ENCODE results near the gene OXCT2.
"Not testable (repeated sequence)": the region's sequence is repeated elsewhere in the genome, so short reads cannot be mapped to it uniquely, and the experiment has no call there.

Gene OXCT2

DNA sequence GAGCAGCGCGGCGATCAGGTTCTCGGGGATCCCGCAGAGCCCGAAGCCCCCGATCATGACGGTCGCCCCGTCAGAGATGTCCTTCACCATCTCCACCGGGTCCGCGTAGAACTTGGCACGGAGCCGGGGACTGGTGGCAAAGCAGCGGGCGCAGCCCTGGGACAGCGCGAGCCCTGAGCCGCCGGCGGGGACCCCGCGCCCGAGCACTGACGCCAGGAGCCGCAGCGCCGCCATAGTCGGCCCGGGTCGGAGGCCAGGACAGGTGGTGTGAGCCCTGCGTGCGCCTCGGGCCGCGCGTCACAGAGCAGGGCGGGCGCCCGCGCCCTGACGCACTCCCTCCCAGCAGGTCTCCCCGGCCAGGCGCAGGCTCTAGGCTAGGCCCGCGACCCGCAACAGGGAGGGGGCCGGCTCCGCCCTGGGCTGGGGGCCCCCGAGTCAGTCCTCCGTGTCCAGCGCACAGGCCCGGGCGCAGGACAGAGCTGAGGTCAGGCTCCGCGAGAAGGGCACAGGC, at the start of gene OXCT2:
Gene OXCT2, minus strand, starts transcription at position 327 of the 511 bp plus-strand sequence. Its CDS starts 93 bp downstream, at position 234.
- DNase-seq = not testable (repeated sequence)

DNA sequence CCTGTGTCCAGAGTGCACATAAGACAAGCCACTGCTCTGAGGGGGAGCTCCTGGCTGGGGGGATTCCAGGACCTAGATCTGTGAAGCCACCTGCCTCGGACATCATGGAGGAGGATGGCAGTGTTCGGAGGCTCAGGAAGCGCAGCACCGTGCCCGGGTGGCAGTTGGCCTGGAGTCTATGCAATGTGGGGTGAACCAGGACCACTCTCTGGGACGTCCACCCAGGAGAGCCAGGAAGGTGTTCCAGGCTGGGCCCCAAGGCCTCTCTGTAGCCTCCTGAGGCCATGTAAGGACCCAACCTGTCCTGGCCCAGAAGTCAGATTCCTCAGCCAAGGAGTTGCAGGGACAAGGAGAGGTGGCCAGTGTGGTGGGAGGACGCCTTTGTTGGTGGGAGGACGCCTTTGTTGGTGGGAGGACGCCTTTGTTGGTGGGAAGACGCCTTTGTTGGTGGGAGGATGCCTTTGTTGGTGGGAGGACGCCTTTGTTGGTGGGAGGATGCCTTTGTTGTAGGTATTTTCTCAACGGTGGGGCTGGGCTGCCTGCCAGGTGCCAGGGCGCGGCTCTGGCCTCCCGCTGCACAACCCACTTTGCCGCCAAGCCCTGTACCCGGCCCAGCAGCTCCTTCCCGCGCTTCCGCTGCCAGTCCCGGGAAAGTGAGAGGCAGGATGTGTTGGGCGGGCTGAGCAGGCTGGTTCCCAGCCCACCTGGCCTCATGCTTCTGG, 48.1 kb upstream of the OXCT2 start:
- DNase-seq = no peak

DNA sequence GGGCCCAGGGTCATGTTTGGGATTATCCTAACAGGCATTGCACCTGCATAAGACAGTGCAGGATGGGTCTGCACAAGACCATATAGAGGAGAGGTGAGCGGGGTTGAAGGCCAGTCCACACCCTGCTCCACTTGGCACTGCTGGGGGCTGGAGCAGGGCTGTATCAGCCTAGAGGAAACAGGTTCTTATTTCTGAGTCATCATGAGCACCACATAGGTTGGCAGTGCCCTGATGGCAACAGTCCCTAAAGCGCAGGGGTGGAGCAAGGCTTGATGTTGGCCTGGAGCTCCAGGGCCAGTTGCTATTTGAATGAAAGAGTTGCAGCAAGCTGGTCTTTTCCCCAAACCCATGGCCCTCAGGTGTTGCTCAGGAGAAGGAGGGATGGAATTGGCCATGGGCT, 47.3 kb upstream of the OXCT2 start:
- no peak for DNase-seq

DNA sequence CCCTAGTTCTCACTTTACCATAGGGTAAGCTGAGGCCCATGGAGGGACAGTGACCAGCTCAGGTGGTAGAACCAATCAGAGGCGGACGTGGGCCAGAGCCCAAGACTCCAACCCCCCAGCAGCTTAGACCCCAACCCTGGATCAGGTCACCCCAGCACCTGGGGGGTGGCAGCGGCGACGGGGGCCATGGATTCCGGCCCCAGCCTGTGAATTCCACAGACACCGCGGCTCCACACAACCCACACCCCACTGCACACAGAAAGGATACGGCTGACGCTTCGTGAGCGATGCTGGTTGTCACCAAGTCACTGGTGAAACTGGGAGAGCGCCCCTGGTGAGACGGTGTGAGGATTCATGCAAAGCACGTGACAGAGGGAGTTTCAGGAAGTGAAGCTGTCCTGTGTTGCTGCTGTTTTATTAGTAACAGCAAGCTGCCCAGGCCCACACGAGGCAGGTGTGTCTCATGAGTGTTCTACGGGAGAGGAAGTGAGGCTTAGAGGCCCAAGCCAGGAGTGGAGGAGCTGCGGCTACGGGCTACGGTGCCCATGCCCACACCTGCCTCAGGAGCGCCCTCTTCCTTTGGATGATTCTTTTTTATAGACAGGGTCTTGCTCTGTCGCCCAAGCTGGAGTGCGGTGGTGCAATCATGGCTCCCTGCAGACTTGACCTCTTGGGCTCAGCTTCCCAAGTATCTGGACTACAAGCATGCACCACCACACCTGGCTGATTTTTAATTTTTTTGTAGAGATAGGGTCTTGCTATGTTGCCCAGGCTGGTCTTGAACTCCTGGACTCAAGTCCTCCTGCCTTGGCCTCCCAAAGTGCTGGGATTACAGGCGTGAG, 46.2 kb upstream of the OXCT2 start:
- peak; percentile 84 for DNase-seq

DNA sequence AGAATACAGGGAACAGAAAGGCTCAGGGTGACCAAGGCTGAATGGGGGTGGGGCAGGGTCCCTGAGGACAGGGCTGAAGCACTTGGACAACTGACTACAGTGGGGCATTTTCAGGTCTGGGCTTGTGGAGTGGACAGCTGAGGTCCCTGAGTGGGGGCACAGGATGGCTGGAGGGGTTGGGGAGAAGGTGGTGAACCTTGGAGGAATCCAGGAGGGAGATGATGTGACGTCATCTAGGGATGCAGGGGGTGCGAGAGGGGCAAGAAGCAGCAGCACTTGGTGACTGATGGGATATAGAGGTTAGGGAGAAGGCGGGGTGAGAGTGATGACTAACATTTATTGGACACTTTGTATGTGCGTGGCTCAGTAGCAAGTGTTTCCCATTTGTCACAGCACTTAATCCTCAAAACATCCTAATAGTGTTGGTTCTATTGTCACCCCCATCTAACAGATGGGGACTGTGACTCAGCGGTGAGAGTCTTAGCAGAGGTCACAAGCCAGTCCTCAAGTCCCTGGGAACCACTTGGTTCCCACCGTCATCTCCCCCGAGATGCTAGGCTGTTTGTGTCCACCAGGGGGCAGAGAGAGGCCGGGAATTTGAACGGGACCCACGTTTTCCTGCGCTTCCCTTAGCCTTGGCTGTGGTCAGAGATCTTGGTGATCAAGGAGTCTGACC, 45.4 kb upstream of the OXCT2 start:
- DNase-seq = no peak

DNA sequence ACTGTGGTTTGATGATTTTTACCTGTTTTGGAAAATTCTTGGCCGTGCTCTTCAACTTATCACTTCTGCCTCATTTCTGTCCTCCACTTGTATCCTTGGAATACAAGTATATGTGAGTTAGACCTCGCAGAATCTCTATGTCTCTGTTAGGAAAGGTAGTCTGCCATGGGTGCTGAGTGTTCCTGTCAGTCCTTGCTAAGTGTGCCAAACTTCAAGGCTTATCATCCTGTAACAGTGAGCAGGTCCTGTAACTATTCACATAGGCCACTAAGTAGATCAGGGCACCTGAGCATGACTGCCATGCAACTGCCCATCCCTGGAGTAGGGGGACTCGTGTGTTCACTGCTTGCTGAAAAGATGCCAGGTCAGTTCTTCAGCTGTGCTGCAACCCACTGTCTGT, 41.8 kb upstream of the OXCT2 start:
- DNase-seq = no peak

DNA sequence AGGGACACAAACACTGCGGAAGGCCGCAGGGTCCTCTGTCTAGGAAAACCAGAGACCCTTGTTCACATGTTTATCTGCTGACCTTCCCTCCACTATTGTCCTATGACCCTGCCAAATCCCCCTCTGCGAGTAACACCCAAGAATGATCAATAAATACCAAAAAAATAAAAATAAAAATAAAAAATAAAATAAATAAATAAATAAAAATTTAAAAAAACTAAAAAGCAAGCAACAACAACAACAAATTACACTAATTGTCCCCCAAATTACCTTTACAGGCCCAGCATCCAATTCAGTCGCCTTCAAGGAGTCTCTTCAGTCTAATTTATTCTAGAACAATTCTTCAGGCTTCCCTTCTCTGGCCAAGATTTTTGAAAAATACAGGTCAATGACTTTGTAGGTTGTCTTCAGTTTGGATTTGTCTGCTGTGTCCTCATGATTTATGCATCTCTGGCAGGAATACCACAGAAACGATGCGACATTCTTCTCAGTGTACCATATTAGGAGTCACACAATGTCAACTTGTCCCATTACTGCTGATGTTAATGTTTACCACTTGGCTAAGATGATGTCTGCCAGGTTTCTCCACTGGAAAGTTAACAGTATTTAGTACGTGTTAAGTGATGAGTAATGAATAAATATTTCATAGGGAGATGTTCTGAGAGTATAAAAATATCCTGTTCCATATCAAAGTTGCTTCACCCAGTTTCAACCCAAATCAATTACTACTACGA, 37.8 kb upstream of the OXCT2 start:
- no peak for DNase-seq

DNA sequence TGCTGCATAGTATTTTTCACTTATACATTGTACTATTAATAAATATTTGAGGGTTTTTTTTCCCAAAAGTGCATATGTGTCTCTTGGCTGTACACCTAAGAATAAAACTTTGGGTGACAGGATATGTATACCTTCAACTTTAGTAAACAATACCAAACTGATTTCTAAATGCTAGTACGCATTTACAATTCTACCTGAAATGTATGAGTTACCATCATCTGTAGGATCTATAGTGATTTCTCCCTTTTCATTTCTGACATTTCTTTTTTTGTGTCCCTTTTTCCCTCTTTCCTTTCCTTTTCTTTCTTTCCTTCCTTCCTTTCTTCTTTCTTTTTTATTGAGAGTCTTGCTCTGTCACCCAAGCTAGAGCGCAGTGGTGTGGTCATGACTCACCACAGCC, 34.2 kb upstream of the OXCT2 start:
- DNase-seq = no peak

DNA sequence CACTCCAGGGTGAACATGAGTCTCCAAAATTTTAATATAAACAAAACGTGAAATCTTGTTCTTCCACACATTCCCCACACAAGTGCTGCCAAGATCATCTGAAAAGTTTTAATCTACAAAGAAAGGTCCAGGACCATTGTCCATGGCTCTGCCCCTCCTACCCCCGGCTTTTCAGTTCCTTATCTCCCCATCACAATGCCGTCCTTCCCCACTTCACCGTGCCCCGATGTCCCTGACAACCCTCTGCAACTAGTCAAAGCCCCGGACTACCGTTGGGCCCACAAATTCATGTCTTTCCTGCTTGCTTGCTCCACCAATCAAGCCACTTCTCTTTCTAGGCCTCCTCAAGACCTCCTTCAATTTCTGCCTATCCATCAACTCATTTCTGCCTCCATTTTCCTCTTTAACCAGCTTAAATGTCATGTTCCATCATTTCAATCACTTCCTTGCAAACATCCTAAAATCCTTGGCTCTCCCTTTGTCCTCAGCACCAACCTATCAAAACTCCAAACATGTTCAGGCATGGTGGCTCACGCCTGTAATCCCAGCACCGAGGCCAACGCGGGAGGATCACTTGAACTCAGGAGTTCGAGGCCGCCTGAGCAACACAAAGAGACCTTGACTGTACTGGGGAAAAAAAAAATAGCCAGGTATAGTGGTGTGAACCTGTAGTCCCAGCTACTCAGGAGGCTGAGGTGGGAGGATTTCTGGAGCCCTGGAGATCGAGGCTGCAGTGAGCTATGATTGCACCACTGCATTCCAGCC, 31.5 kb upstream of the OXCT2 start:
- DNase-seq = no peak

DNA sequence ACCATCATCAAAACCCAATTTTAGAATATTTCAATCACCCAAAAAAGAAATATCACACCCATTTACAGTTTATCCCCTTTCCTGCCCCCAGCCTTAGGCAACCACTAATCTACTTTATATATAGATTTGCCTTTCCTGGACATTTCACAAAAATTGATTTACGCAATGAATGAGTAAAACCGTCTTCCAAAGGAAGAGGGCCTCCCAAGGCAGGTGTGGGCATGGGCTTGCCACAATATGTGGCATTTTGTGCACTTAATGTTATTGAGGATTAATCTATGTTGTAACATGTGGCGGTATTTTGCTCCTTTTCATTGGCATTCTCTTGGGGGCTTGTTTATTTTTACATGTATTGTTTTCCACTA, 29.3 kb upstream of the OXCT2 start:
- no peak for DNase-seq

DNA sequence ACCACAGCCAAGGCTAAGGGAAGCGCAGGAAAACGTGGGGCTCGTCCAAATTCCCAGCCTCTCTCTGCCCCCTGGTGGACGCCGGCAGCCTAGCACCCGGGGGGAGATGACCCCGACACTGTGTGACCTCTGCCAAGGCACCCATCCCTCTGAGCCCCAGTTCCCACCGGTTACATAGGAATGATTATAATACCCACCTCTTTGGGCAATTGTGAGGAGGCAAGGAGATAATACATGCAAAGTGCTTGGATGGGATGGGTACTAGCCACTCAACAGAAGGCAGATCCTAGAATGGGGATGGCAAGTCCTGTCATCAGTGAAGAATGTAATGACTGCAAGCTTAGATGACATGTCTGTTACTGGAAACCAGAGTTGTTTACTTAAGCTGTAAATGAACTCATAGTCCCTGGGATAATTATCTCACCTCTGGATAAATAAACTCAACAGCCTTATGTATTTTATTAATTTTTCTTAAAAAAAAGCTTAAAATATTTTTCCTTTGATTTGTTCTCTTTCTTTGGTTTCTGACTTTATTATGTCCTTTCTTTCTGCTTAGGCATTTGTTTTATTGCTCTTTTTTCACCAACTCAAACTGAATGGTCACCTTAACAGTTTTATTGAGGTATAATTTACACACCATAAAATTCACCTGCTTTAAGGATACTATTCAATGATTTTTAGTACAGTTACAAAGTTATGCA, 28.8 kb upstream of the OXCT2 start:
- DNase-seq = no peak

DNA sequence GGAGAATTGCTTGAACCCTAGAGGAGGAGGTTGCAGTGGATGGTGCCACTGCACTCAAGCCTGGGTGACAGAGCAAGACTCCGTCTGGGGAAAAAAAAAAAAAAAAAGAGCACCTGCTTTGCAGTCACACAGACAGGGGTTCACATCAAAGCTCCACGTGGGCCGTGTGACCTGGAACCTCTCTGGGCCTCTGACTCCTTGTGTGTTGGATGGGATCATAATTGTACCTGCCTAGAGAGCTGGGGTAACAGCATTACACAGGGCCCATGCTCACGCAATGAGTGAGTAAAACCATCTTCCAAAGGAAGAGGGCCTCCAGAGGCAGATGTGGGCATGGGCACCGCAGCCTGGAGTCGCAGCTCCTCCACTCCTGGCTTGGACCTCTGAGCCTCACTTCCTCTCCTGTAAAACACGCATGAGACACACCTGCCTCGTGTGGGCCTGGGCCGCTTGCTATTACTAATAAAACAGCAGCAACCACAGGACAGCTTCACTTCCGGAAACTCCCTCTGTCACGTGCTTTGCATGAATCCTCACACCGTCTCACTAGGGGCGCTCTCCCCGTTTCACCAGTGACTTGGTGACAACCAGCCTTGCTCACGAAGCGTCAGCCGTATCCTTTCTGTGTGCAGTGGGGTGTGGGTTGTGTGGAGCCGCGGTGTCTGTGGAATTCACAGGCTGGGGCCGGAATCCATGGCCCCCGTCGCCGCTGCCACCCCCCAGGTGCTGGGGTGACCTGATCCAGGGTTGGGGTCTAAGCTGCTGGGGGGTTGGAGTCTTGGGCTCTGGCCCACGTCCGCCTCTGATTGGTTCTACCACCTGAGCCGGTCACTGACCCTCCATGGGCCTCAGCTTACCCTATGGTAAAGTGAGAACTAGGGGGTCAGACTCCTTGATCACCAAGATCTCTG, 28.0 kb upstream of the OXCT2 start:
- DNase-seq = peak; percentile 86

DNA sequence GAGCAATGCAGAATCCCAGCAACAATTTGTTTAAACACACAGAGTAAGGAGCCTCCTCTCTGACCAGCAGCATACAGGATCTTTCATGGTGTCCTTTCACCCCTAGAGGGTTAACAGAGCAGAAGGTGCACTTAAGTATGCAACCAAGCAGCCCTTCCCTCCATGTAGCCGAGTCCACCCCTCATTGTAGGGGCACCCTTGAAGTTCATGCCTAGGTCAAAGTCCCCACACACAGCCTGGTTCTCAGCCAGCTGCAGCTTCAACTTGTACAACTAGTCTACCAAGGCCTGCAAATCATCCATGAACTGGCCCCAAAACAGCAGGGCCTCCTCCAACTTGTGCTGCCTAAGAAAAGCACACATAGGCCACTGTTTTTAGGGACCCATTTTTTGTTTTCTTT, 24.5 kb upstream of the OXCT2 start:
- no peak for DNase-seq

DNA sequence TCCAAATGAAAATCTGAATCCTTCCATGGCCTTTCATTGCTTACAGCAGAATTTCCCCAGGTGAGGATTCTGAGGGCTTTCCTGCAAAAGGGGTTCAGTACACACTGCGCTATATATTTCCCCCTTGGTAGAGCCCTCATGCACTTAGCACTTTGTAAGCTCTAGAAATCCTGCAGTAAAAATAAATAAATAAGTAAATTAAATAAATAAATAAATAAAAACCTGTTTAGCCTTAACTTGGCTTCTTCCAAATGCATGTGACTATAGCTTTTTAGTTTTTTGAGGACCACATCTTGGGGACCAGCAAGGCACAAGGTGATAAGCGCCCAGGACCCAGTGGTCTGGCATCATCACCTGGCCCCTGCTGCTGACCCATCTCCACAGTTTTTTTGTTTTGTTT, 20.7 kb upstream of the OXCT2 start:
- no peak for DNase-seq

DNA sequence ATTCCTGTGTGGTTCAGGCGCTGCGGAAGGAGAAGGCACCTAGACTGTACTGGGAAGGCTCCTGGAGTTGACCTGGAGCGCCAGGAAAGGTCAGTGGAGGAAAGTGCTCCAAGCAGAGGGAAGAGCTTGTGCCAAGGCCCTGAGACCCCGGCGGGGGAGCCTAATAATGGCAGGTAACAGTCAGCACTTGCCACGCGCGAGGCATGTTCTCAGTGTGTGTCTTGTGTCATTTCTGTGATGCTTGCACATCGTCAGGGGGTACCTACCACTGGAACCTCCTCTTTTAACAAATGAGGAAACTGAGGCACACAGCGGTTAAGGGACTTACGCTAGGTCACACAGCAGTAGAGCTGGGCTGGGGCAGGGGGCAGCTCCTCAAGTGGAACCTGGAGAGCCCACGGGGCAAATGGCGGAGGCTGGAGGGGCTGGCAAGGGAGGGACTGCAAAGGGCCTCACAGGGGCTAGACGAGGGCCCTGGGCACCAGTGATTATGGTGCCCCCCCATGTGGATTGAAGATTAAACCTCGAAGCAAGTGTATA, 18.5 kb upstream of the OXCT2 start:
- DNase-seq = no peak

DNA sequence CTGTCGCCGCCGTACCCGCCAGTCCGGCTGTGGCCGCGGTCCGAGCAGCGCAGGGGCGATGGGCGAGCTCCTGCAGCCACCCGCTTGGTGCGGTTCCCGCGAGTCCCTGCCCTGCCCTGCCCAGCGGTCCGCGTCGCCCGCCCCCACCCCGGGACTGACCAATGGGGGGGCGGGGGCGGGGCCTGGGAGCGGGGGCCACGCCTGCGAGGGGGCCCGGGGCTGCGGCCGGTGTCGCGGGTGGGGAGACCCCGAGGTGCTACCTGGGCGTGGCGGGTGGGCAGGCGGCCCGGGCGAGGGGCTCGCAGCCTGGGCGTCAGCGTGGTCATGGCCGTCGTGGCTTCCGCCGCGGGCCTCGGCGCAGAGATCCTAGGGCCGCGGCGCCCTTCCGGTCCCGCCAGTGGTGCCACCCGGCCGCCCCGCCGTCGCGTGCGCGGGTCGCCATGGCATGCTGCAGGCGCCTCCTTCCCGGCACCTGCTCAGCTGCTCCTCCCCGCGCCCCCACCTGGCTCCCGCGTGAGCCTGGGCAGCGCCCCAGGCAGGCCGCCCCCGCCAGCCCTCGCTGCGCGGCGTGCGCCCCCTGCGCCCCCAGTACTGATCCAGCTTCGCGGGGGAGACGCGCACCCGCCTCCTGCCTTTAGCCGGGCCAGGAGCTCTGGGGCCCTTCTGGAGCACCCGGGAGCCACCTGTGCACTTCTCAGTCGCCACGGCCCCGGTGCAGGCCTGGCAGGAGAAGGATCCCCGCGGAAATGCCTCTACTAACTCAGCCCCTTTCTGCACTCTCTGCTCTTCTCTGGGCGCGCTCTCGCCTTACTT, 17.8 kb upstream of the OXCT2 start, which contains the start of gene BMP8B:
Gene BMP8B, minus strand, starts transcription at position 108 of the 813 bp plus-strand sequence. CDS start 380 bp downstream, outside the sequence.
- DNase-seq = no peak

DNA sequence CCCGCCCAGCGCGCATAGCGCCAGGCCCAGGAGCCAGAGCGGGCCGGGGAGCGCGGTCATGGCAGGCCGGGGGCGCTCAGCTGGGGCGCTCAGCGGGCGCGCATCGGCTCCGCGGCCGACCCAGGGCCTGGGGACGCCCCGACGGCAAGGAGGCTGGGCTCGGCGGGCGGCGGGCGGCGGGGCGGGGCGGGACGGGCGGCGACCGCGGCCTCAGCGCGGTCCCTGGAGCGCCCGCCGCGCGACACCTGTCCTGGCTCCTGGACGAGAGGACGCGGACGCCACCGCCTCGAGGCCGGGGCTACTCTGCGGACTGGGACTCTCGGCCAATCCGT, 17.2 kb upstream of the OXCT2 start:
- no peak for DNase-seq

DNA sequence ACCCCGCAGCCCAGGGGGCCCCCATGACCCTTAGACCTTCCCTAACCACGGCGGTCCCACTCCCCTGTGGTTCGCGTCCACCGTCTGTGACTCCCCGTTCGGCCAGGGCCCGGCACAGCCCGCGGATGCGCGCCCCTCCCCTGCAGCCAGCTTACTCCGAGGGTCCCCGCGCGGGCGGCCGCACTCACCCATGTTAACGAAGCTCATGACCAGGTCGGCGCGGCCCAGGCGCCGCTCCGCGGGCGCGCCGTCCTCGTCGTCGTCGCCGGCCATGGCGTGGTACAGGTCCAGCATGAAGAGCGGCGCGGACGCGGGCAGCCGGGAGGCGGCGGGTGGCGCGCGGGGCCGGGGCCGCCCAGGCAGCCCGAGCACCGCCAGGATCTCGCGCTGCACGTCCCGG, 16.8 kb upstream of the OXCT2 start:
- not testable (repeated sequence) for DNase-seq

DNA sequence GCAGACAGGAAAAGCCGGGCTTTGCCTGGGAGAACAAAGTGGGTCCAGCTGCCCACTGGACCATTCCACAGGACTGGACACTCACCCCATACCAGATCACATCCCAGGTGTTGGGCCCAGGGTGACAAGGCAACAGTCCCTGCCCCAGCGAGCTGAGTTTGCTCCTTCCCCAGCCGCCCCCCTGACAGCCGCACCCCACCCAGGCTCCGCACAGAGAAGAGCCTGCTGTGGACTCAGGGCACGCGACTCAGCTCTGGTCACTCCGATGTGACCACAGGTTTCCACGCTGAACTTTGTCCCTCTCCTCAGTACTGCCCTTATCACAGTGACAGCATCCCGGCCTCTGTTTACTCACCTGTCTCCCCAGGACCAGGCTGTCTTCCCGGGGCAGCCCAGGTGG, 16.3 kb upstream of the OXCT2 start:
- DNase-seq = no peak

All from SIG-M5 (cell line).